PFSK-1 (cell line): ENCODE results near the gene FKBP5.

Experiments
- FOXP2 ChIP-seq: optimal IDR thresholded peaks from 2 replicates; pipeline ENCODE3; 2011; ENCODE audit warnings: borderline replicate concordance, control low read depth, inconsistent platforms; ENCODE audit not compliant: insufficient read depth; ENCODE audit errors: extremely low read length, extremely low read depth
- POLR2AphosphoS5 ChIP-seq: IDR thresholded peaks from 2 replicates; pipeline ENCODE4 v1.6.1; 2012; ENCODE audit warnings: low read depth, mild to moderate bottlenecking, control low read depth, low read length, moderate library complexity
- REST ChIP-seq, 2 experiments: IDR thresholded peaks; 2 replicates each; pipeline versions ENCODE4 v1.6.1 to v1.8.0; 2011 to 2012; ENCODE audit warnings: low read depth in 2 of 2, low read length in 2 of 2, control low read depth in 1 of 2, inconsistent platforms in 1 of 2, mild to moderate bottlenecking in 1 of 2, moderate library complexity in 1 of 2; ENCODE audit not compliant: insufficient read depth in 1 of 2
- TAF1 ChIP-seq: IDR thresholded peaks from 2 replicates; pipeline ENCODE4 v1.6.1; 2012; ENCODE audit warnings: low read length, control low read depth, borderline replicate concordance; ENCODE audit not compliant: insufficient read depth

- TF ChIP-seq POLR2AphosphoS5 (no peak), REST (IDR thresholded peaks at IDR 0.05; ENCODE audit: insufficient read depth in 1 of 2, low read depth in 2 of 2, low read length in 2 of 2) (no peak), TAF1 (no peak), FOXP2 (no peak)
Measured at GRCh38 chr6:35665573-35665972, 23.1 kb downstream of the FKBP5 start.
